Mesothelial cell of epicardium (in vitro differentiated cells): ENCODE measurements around the gene TRIM62. TPM values are rescaled to one million over a fixed set of nuclear protein-coding genes. Genes with fewer than 3 reads are reported as not detected.
"Not testable (repeated sequence)": the region's sequence is repeated elsewhere in the genome, so short reads cannot be mapped to it uniquely, and the experiment has no call there.

Source experiments
- DNase-seq, 2 experiments: peaks; one replicate each; pipeline ENCODE4 v3.0.0; 2021; ENCODE audit warnings: low spot score in 2 of 2; ENCODE audit not compliant: unreplicated experiment in 2 of 2
- H3K27ac Mint-ChIP-seq: 2 replicates; pipeline ENCODE4 v1.8.0; 2021; ENCODE audit warnings: mixed read lengths
- H3K27me3 Mint-ChIP-seq: 2 replicates; pipeline ENCODE4 v1.8.0; 2021; ENCODE audit warnings: low read depth, mixed read lengths
- H3K36me3 Mint-ChIP-seq: 2 replicates; pipeline ENCODE4 v1.8.0; 2021; ENCODE audit warnings: mixed read lengths
- H3K4me1 Mint-ChIP-seq: 2 replicates; pipeline ENCODE4 v1.8.0; 2021; ENCODE audit warnings: mixed read lengths
- H3K4me3 Mint-ChIP-seq: 2 replicates; pipeline ENCODE4 v1.8.0; 2021; ENCODE audit warnings: mild to moderate bottlenecking, moderate library complexity, mixed read lengths
- H3K9me3 Mint-ChIP-seq: 2 replicates; pipeline ENCODE4 v1.8.0; 2021; ENCODE audit warnings: mixed read lengths
- total RNA-seq: library from RNA; stranded (reverse); gene quantifications from 3 replicates; pipeline ENCODE4 v1.2.1, GENCODE V29; 2021
- TF ChIP-seq, protein P1 (sequence below): fragments of 200-600 bp; sonication (generic); IDR thresholded peaks from one replicate; pipeline ENCODE4 v1.5.0; 2021; ENCODE audit warnings: antibody characterized with exemption; ENCODE audit not compliant: unreplicated experiment

Gene TRIM62
- total RNA-seq, 1 donor from 2014 or later, result 13.9 TPM

DNA sequence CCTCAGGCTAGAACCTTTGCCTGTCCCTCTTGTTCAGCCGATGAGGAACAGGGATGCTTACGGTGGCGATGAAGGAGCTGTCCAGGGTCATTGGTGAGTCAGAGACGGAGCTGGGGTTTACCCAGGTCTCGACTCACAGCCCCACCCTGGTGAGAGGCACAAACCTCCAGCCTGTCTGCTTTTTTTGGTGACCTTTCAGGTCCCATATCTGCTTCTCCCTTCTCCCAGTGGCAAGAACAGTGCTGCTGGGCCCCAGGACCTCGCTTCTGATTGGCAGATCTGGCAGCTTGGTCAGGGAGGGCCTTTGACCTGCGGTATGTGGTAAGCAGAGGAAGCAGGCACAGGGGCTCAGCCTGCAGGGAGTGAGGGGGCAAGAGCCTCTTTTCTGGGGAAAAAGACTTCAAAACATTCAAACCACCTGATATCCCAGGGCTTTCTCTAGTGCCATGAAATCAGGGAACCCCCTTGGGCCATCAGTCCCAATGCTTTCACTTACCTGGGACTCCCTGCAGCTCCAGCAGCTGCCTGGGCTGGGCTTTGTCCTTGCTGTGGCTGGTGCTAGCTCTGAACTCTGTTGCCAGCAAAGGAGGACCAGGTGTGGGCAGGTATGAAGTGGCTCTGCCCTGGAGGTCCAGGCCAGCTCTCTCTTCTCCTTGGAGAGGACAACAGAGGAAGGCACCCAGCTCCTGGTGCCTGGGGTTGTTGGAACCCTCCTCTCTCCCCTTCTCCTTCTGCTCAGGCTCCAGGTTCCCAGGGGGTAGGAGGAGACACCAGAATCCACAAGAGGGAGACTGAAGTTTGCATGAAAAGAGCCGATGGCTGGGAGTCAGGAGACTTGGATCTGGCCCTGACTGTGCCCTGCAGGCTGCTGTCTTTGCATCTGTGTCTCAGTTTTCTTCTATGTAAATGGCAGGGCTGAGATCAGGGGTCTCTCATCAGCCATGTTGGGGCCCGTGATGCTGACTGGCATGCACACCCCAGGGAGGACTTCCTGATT is 41.4 kb downstream of the TRIM62 start:
- Mint-ChIP-seq H3K4me3 (no peak overlapping the region), H3K36me3 (peaks cover under 1% of the 10 kb centered on the region), H3K9me3 (no peaks in the 10 kb centered on the region), H3K4me1 (peaks cover 16% of the 10 kb centered on the region), H3K27me3 (no peaks in the 10 kb centered on the region), H3K27ac (no peak overlapping the region)
- TF ChIP-seq, protein P1, sequence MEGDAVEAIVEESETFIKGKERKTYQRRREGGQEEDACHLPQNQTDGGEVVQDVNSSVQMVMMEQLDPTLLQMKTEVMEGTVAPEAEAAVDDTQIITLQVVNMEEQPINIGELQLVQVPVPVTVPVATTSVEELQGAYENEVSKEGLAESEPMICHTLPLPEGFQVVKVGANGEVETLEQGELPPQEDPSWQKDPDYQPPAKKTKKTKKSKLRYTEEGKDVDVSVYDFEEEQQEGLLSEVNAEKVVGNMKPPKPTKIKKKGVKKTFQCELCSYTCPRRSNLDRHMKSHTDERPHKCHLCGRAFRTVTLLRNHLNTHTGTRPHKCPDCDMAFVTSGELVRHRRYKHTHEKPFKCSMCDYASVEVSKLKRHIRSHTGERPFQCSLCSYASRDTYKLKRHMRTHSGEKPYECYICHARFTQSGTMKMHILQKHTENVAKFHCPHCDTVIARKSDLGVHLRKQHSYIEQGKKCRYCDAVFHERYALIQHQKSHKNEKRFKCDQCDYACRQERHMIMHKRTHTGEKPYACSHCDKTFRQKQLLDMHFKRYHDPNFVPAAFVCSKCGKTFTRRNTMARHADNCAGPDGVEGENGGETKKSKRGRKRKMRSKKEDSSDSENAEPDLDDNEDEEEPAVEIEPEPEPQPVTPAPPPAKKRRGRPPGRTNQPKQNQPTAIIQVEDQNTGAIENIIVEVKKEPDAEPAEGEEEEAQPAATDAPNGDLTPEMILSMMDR, result no peak
- DNase-seq, result no peak

DNA sequence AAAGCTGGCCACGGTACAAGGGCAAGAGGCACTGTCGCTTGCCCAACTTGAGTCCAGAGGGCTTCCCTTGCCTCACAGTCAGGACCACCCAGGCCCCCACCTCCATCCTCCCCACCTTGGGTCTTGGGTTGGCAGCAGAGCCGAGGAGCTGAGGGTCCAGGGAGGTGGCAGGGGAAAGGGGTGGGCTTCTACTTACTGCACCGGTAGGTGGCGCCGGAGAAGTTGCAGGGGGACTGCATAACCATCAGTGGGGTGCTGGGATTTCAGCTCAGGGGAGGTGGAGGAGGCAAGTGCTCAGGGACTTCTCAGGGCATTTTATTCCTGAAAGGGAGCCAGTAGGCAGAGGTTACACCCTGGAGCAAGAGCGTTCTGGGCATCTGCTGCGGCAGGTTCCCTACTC is 44.0 kb downstream of the TRIM62 start:
- H3K9me3 Mint-ChIP-seq, result no peaks in the 10 kb centered on the region
- peak; percentile 60 to 61 for DNase-seq
- H3K4me3 Mint-ChIP-seq, result no peak overlapping the region
- no peaks in the 10 kb centered on the region for H3K36me3 Mint-ChIP-seq
- TF ChIP-seq, protein P1, result peak; percentile 62
- no peak overlapping the region for H3K27ac Mint-ChIP-seq
- H3K27me3 Mint-ChIP-seq, result no peaks in the 10 kb centered on the region
- H3K4me1 Mint-ChIP-seq, result peaks cover 6% of the 10 kb centered on the region

DNA sequence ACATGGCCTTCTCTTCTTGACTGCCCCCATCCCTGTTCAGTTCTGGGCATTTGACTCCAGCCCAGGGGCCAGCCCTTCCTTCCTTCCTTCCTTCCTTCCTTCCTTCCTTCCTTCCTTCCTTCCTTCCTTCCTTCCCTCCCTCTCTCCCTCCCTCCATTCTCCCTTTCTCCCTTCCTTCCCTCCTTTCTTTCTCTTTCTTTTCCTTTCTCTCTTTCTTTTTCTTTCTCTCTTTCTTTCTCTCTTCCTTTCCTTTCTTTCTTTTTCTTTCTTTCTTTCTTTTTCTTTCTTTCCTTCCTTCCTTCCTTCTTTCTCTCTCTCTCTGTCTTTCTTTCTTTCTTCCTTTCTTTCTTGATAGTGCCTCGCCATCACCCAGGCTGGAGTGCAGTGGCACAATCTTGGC is 45.8 kb downstream of the TRIM62 start:
- H3K27me3 Mint-ChIP-seq, H3K4me3 Mint-ChIP-seq, DNase-seq, H3K36me3 Mint-ChIP-seq, H3K27ac Mint-ChIP-seq, H3K9me3 Mint-ChIP-seq, H3K4me1 Mint-ChIP-seq: not testable (repeated sequence)

DNA sequence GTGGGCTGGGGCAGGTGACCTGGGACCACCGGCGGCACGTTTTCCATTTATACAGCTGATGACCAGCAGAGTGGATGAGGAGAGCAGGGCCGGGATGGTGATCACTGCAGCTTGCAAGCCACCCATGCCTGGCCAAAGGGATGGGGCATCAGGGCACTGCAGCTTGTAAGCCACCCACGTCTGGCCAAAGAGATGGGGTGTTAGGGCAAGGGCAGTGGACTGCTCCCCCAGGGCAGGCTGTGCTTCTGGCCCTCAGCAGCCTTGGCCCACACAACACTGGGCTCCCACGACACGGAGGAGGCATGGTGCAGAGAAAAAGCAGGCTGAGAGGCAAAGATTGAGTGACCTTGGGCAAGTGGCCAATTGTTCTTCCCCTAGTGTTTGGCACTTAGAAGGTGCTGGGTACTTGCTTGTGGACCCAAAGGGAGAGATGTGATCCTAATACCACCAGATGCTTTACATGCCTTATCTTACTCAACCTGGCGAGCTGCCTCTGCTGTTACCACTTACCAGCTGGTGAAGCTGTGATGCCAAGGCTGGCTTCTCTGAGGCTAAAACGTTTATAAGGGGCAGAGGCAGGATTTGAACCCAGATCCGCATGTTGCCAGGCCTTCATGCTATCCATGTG is 48.3 kb downstream of the TRIM62 start:
- Mint-ChIP-seq H3K4me1 (peaks cover 6% of the 10 kb centered on the region), H3K9me3 (no peaks in the 10 kb centered on the region), H3K27me3 (no peaks in the 10 kb centered on the region), H3K27ac (no peak overlapping the region), H3K36me3 (no peaks in the 10 kb centered on the region), H3K4me3 (no peak overlapping the region)
- DNase-seq, result no peak
- TF ChIP-seq, protein P1, result no peak

DNA sequence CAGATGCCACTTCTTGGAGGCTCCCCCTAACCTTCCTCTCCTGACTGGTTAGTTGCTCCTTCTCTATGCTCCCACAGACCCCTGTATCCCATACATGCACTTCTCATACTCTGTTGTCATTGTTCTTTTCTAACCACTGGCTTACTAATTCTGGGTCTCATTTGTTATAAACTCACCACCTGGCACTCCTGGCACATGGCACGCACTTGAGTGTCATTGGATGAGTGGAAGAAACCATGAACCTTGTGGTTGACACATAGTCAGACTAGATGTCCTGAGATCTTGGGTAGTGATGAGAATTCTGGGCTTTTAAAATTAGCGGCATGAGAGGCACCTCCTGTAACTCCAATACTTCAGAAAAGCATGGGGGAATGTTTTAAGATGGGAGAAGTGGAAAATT is 49.3 kb downstream of the TRIM62 start:
- H3K36me3 Mint-ChIP-seq, result no peaks in the 10 kb centered on the region
- TF ChIP-seq, protein P1, result no peak
- no peaks in the 10 kb centered on the region for H3K27me3 Mint-ChIP-seq
- H3K4me1 Mint-ChIP-seq, result peaks cover 2% of the 10 kb centered on the region
- H3K9me3 Mint-ChIP-seq, result no peaks in the 10 kb centered on the region
- DNase-seq, result no peak
- no peak overlapping the region for H3K27ac Mint-ChIP-seq
- H3K4me3 Mint-ChIP-seq, result no peak overlapping the region

DNA sequence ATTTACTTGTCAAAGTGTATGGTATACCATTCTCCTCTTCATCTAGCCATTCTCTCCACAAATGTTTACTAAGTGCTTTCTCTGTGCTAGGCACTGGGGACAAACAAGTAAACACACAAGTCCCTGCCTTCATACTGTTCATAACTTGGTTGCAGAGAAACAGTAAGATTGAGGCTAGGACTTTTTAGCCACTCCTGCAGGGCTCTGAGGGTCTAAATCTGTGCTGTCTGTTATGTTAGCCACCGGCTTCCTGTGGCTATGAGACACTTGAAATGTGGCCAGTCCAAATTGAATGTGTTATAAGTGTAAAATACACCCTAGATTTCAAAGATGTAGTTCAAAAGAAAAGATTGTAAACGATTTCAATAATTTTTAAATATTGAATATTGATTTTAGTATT is 50.7 kb downstream of the TRIM62 start:
- no peak for DNase-seq
- H3K27me3 Mint-ChIP-seq, result no peaks in the 10 kb centered on the region
- no peaks in the 10 kb centered on the region for H3K9me3 Mint-ChIP-seq
- H3K27ac Mint-ChIP-seq, result no peak overlapping the region
- H3K4me1 Mint-ChIP-seq, result peaks cover 11% of the 10 kb centered on the region
- TF ChIP-seq, protein P1, result no peak
- H3K36me3 Mint-ChIP-seq, result no peaks in the 10 kb centered on the region
- no peak overlapping the region for H3K4me3 Mint-ChIP-seq
